Measurements from ENCODE around the gene CFAP20DC. TPM values are rescaled to one million over a fixed set of nuclear protein-coding genes. Genes with fewer than 3 reads are reported as not detected.
"Not testable (repeated sequence)": the region's sequence is repeated elsewhere in the genome, so short reads cannot be mapped to it uniquely, and the experiment has no call there.

Gene CFAP20DC
- polyA plus RNA-seq, 2 donors: 8.1 to 14.1 TPM

GRCh38 chr3:58866079-58866478, 183.7 kb downstream of the CFAP20DC start:
- H3K4me3 ChIP-seq (ENCODE audit: low read depth in 1 of 2, low read length in 2 of 2): no peak overlapping the region
- 71 to 72% methylated on average over 2 of the region's 2 CpGs for WGBS, 2 donors
- H3K4me1 ChIP-seq (ENCODE audit: control insufficient read depth in 2 of 2, insufficient read depth in 2 of 2, low read length in 1 of 2): no peaks in the 10 kb centered on the region
- no peaks in the 10 kb centered on the region for H3K27me3 ChIP-seq (ENCODE audit: control insufficient read depth in 1 of 2, insufficient read depth in 2 of 2, low read length in 2 of 2)
- no peak overlapping the region for H3K27ac ChIP-seq (ENCODE audit: low read depth in 2 of 2, low read length in 1 of 2)
- no peaks in the 10 kb centered on the region for H3K36me3 ChIP-seq (ENCODE audit: control insufficient read depth in 2 of 2, insufficient read depth in 2 of 2, low read length in 1 of 2)
- H3K9me3 ChIP-seq (ENCODE audit: control insufficient read depth in 2 of 2, insufficient read depth in 1 of 2, low read depth in 1 of 2, low read length in 1 of 2): no peaks in the 10 kb centered on the region

GRCh38 chr3:58864480-58864879, 185.3 kb downstream of the CFAP20DC start:
- H3K36me3 ChIP-seq (ENCODE audit: control insufficient read depth in 2 of 2, insufficient read depth in 2 of 2, low read length in 1 of 2): no peaks in the 10 kb centered on the region

GRCh38 chr3:58863206-58863605, 186.6 kb downstream of the CFAP20DC start:
- Histone ChIP-seq H3K4me3 (ENCODE audit: low read depth in 1 of 2, low read length in 2 of 2) (no peak overlapping the region), H3K4me1 (ENCODE audit: control insufficient read depth in 2 of 2, insufficient read depth in 2 of 2, low read length in 1 of 2) (no peaks in the 10 kb centered on the region), H3K27me3 (ENCODE audit: control insufficient read depth in 1 of 2, insufficient read depth in 2 of 2, low read length in 2 of 2) (no peaks in the 10 kb centered on the region), H3K9me3 (ENCODE audit: control insufficient read depth in 2 of 2, insufficient read depth in 1 of 2, low read depth in 1 of 2, low read length in 1 of 2) (no peaks in the 10 kb centered on the region), H3K36me3 (ENCODE audit: control insufficient read depth in 2 of 2, insufficient read depth in 2 of 2, low read length in 1 of 2) (no peaks in the 10 kb centered on the region), H3K27ac (ENCODE audit: low read depth in 2 of 2, low read length in 1 of 2) (no peak overlapping the region)
- WGBS, 2 donors: 90 to 91% methylated on average over 4 of the region's 4 CpGs

More at GRCh38 chr3:58864480-58864879, 185.3 kb downstream of the CFAP20DC start:
- Histone ChIP-seq H3K27me3 (ENCODE audit: control insufficient read depth in 1 of 2, insufficient read depth in 2 of 2, low read length in 2 of 2) (no peaks in the 10 kb centered on the region), H3K4me3 (ENCODE audit: low read depth in 1 of 2, low read length in 2 of 2) (no peak overlapping the region), H3K27ac (ENCODE audit: low read depth in 2 of 2, low read length in 1 of 2) (no peak overlapping the region), H3K9me3 (ENCODE audit: control insufficient read depth in 2 of 2, insufficient read depth in 1 of 2, low read depth in 1 of 2, low read length in 1 of 2) (no peaks in the 10 kb centered on the region), H3K4me1 (ENCODE audit: control insufficient read depth in 2 of 2, insufficient read depth in 2 of 2, low read length in 1 of 2) (no peaks in the 10 kb centered on the region)

GRCh38 chr3:58861551-58861950, 188.3 kb downstream of the CFAP20DC start:
- H3K4me3 ChIP-seq (ENCODE audit: low read depth in 1 of 2, low read length in 2 of 2): no peak overlapping the region
- no peaks in the 10 kb centered on the region for H3K27me3 ChIP-seq (ENCODE audit: control insufficient read depth in 1 of 2, insufficient read depth in 2 of 2, low read length in 2 of 2)
- WGBS, 2 donors: 72% methylated on average over 3 of the region's 3 CpGs
- no peaks in the 10 kb centered on the region for H3K36me3 ChIP-seq (ENCODE audit: control insufficient read depth in 2 of 2, insufficient read depth in 2 of 2, low read length in 1 of 2)
- H3K27ac ChIP-seq (ENCODE audit: low read depth in 2 of 2, low read length in 1 of 2): no peak overlapping the region
- H3K9me3 ChIP-seq (ENCODE audit: control insufficient read depth in 2 of 2, insufficient read depth in 1 of 2, low read depth in 1 of 2, low read length in 1 of 2): no peaks in the 10 kb centered on the region
- H3K4me1 ChIP-seq (ENCODE audit: control insufficient read depth in 2 of 2, insufficient read depth in 2 of 2, low read length in 1 of 2): no peaks in the 10 kb centered on the region

GRCh38 chr3:58858126-58858525, 191.7 kb downstream of the CFAP20DC start:
- Histone ChIP-seq H3K36me3 (ENCODE audit: control insufficient read depth in 2 of 2, insufficient read depth in 2 of 2, low read length in 1 of 2) (no peaks in the 10 kb centered on the region), H3K27me3 (ENCODE audit: control insufficient read depth in 1 of 2, insufficient read depth in 2 of 2, low read length in 2 of 2) (no peaks in the 10 kb centered on the region), H3K4me1 (ENCODE audit: control insufficient read depth in 2 of 2, insufficient read depth in 2 of 2, low read length in 1 of 2) (no peaks in the 10 kb centered on the region), H3K9me3 (ENCODE audit: control insufficient read depth in 2 of 2, insufficient read depth in 1 of 2, low read depth in 1 of 2, low read length in 1 of 2) (no peaks in the 10 kb centered on the region), H3K4me3 (ENCODE audit: low read depth in 1 of 2, low read length in 2 of 2) (no peak overlapping the region), H3K27ac (ENCODE audit: low read depth in 2 of 2, low read length in 1 of 2) (no peak overlapping the region)
- WGBS, 2 donors: 31 to 37% methylated on average over 3 of the region's 3 CpGs

- Histone ChIP-seq H3K27me3 (ENCODE audit: control insufficient read depth in 1 of 2, insufficient read depth in 2 of 2, low read length in 2 of 2) (no peaks in the 10 kb centered on the region), H3K27ac (ENCODE audit: low read depth in 2 of 2, low read length in 1 of 2) (no peak overlapping the region), H3K4me1 (ENCODE audit: control insufficient read depth in 2 of 2, insufficient read depth in 2 of 2, low read length in 1 of 2) (no peaks in the 10 kb centered on the region), H3K4me3 (ENCODE audit: low read depth in 1 of 2, low read length in 2 of 2) (no peak overlapping the region), H3K9me3 (ENCODE audit: control insufficient read depth in 2 of 2, insufficient read depth in 1 of 2, low read depth in 1 of 2, low read length in 1 of 2) (no peaks in the 10 kb centered on the region), H3K36me3 (ENCODE audit: control insufficient read depth in 2 of 2, insufficient read depth in 2 of 2, low read length in 1 of 2) (no peaks in the 10 kb centered on the region)
- WGBS, 2 donors: 79 to 87% methylated on average over 1 of the region's 1 CpG
Measured at GRCh38 chr3:58857402-58857801, 192.4 kb downstream of the CFAP20DC start.

- H3K4me3 ChIP-seq (ENCODE audit: low read depth in 1 of 2, low read length in 2 of 2): no peak overlapping the region
- H3K27me3 ChIP-seq (ENCODE audit: control insufficient read depth in 1 of 2, insufficient read depth in 2 of 2, low read length in 2 of 2): no peaks in the 10 kb centered on the region
- WGBS, 2 donors: 76% methylated on average over 7 of the region's 7 CpGs
- no peak overlapping the region for H3K27ac ChIP-seq (ENCODE audit: low read depth in 2 of 2, low read length in 1 of 2)
- no peaks in the 10 kb centered on the region for H3K9me3 ChIP-seq (ENCODE audit: control insufficient read depth in 2 of 2, insufficient read depth in 1 of 2, low read depth in 1 of 2, low read length in 1 of 2)
- no peaks in the 10 kb centered on the region for H3K36me3 ChIP-seq (ENCODE audit: control insufficient read depth in 2 of 2, insufficient read depth in 2 of 2, low read length in 1 of 2)
- H3K4me1 ChIP-seq (ENCODE audit: control insufficient read depth in 2 of 2, insufficient read depth in 2 of 2, low read length in 1 of 2): no peaks in the 10 kb centered on the region
Measured at GRCh38 chr3:58848826-58849225, 201.0 kb downstream of the CFAP20DC start.

- H3K27ac ChIP-seq (ENCODE audit: low read depth in 2 of 2, low read length in 1 of 2); H3K9me3 ChIP-seq (ENCODE audit: control insufficient read depth in 2 of 2, insufficient read depth in 1 of 2, low read depth in 1 of 2, low read length in 1 of 2); H3K4me1 ChIP-seq (ENCODE audit: control insufficient read depth in 2 of 2, insufficient read depth in 2 of 2, low read length in 1 of 2); H3K36me3 ChIP-seq (ENCODE audit: control insufficient read depth in 2 of 2, insufficient read depth in 2 of 2, low read length in 1 of 2); H3K4me3 ChIP-seq (ENCODE audit: low read depth in 1 of 2, low read length in 2 of 2); H3K27me3 ChIP-seq (ENCODE audit: control insufficient read depth in 1 of 2, insufficient read depth in 2 of 2, low read length in 2 of 2): not testable (repeated sequence)
- 89 to 91% methylated on average over 12 to 16 of the region's 34 CpGs for WGBS, 2 donors
Measured at GRCh38 chr3:58842050-58842747, 207.6 kb downstream of the CFAP20DC start.

- H3K4me1 ChIP-seq (ENCODE audit: control insufficient read depth in 2 of 2, insufficient read depth in 2 of 2, low read length in 1 of 2): no peaks in the 10 kb centered on the region
- no peak overlapping the region for H3K27ac ChIP-seq (ENCODE audit: low read depth in 2 of 2, low read length in 1 of 2)
- H3K27me3 ChIP-seq (ENCODE audit: control insufficient read depth in 1 of 2, insufficient read depth in 2 of 2, low read length in 2 of 2): no peaks in the 10 kb centered on the region
- H3K4me3 ChIP-seq (ENCODE audit: low read depth in 1 of 2, low read length in 2 of 2): no peak overlapping the region
- no peaks in the 10 kb centered on the region for H3K36me3 ChIP-seq (ENCODE audit: control insufficient read depth in 2 of 2, insufficient read depth in 2 of 2, low read length in 1 of 2)
- no peaks in the 10 kb centered on the region for H3K9me3 ChIP-seq (ENCODE audit: control insufficient read depth in 2 of 2, insufficient read depth in 1 of 2, low read depth in 1 of 2, low read length in 1 of 2)
Measured at GRCh38 chr3:58840949-58841348, 208.9 kb downstream of the CFAP20DC start.

- WGBS, 2 donors: 86% methylated on average over 1 of the region's 1 CpG
- Histone ChIP-seq H3K4me3 (ENCODE audit: low read depth in 1 of 2, low read length in 2 of 2) (no peak overlapping the region), H3K27me3 (ENCODE audit: control insufficient read depth in 1 of 2, insufficient read depth in 2 of 2, low read length in 2 of 2) (no peaks in the 10 kb centered on the region), H3K9me3 (ENCODE audit: control insufficient read depth in 2 of 2, insufficient read depth in 1 of 2, low read depth in 1 of 2, low read length in 1 of 2) (no peaks in the 10 kb centered on the region), H3K4me1 (ENCODE audit: control insufficient read depth in 2 of 2, insufficient read depth in 2 of 2, low read length in 1 of 2) (no peaks in the 10 kb centered on the region), H3K27ac (ENCODE audit: low read depth in 2 of 2, low read length in 1 of 2) (no peak overlapping the region), H3K36me3 (ENCODE audit: control insufficient read depth in 2 of 2, insufficient read depth in 2 of 2, low read length in 1 of 2) (no peaks in the 10 kb centered on the region)
Measured at GRCh38 chr3:58839964-58840363, 209.9 kb downstream of the CFAP20DC start.

Data from esophagus (tissue), 2 donors.